COLO668 (cell line): ENCODE measurements around the gene IQSEC1.

Experiments used
- DNase-seq: peaks from one replicate; lab custom pipeline; 2025; ENCODE audit not compliant: unreplicated experiment; lab: John Stamatoyannopoulos, UW

Gene IQSEC1

DNA sequence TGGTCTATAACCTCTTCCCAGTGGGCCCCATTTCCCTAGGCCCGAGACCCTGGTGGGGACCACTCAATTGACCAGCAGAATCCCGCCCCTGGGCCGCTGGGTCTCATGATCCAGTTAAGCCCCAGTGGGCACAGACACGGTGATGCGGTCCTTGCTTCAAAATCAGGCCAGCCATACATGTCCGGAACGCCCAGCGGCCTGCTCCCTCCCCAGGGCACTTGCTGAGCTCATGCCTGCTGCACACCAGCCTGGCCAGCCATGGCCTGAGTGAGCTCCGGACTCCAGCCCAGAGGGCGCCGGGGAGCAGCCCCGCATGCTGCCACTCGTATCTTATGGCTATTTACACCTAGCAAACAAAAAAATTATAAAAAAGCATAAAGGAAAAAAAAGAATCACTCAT lies 34.4 kb upstream of the IQSEC1 start:
- no peak for DNase-seq

- peak; percentile 26 for DNase-seq
Measured at GRCh38 chr3:13106308-13107001, 33.2 kb upstream of the IQSEC1 start.

- peak; percentile 18 for DNase-seq
Measured at GRCh38 chr3:13105896-13106250, 32.6 kb upstream of the IQSEC1 start.

DNA sequence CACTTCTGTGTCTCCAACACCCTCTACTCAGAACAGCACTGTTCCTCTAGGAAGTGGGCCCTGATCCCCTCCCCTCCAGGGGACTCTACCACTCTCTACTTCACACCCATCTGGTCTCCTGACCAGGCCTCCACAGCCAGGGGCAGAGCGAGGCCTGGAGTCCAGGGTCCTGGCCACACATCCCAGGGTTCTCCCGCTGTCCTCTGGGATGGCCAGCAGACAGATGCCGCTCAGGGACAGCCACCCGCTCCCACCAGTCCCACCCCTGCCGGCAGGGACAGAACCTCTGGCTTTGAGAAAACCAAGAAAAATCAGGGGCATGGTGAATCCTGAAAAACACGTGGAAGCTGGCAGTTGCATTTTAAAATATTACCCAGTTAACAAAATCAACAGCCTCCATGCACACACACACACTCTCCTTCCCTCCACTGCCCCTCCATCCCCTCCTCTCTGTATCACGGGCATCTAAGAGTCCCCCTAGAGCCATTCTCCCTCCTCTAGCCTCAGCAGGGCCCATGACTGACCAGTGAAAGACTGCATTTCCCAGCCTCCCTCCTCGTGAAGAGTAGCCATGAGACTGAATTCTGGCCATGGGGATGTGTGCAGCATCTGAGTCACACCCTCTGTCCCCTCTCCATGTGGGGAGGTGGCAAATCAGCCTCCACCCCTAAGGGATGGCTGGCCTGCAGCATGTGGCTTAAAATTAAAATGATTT lies 32.1 kb upstream of the IQSEC1 start:
- DNase-seq, result no peak

- no peak for DNase-seq
Measured at GRCh38 chr3:13104511-13104910, 31.3 kb upstream of the IQSEC1 start.

DNA sequence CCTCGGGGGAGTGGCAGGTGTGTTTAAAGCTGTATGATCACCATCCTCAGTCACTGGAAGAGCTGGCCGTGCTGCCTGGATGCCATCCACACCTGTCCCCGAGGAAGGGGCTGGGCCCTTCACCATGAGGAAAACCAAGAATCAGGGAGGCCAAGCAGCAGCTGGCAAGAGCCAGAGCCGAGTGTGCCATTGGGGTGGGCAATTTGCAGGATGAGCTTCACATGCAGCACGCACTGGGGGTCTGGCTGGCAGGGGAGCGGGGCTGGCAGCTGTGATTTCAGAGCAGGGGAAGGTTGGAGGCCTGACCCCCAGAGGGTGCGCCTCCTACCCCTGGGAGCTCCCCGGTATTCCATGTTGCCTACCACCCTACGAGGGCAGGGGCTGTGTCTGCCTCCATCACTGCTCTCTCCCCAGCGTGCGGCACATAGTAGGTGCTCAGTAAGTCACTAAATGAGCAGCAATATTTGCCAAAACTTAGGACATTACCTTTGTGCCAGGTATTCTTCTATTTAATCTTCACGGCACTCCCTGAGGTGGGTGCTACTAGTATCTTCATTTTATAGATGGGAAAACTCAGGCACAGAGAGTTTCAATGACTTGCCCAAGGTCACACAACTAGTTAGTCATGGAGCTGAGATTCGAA lies 30.3 kb upstream of the IQSEC1 start:
- DNase-seq, result no peak

- DNase-seq, result no peak
Measured at GRCh38 chr3:13102386-13103345, 29.4 kb upstream of the IQSEC1 start.

DNA sequence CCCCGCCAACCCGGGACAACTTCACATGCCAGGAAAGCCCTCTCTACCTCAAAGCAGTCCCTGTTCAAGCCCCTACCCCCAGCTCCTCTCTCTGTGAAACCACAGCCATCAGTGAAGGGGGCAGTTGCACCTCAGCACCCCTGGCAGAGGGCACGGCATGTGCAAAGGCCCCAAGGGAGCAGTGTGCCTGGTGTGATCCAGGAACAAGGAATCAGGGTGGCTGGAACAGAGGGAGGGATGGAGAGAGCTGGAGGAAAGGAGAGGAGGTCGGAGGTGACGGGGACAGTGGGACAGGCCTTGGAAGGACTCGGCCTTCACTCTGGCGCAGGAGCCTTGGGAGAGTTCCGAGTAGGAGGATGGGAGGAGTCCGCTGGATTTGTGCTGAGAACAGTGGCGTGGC lies 26.5 kb upstream of the IQSEC1 start:
- DNase-seq, result no peak

GRCh38 chr3:13098192-13098988 lies 25.2 kb upstream of the IQSEC1 start:
- DNase-seq, result no peak

DNA sequence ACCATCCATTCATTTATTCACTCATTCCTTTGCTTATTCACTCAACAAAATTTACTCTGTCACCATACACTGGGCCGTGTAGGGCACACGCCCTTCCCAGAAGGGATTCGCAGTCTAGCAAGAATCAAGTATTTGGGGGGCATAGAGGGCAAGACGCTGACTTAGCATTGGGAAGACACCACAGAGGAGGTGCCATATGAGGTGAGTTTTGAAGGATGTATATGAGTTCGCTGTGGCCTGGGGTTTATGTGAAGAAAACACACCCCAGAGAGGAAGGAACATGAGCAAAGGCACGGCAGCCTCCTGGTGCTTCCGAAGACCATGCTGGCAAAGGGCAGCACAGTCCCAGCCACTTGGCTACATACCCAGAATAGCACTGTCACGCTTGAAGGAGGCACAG lies 23.1 kb upstream of the IQSEC1 start:
- no peak for DNase-seq

DNA sequence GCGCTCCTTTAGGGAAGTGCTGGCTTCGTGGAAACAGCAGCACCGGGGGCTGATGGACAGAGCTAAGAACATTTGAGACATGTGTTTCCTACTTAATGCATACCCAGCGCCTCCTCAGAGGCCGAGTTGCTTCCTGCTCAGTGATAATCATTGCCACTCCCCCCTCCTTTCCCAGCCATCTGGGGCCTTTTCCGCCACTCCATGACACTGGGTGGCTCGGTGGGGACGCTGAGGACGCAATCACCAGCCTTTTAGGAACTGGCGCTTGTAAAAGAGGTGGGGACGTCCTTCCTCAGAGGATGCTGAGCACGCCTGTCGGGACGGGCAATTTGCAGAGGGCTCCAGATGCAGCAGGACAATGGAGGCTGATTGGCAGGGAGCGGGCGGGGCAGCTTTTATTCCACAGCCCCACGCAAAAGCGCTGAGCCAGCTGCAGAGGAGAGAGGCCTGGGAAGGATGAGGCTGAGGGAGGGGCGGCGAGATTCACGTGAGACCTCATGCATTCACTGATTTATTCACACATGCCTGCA lies 22.2 kb upstream of the IQSEC1 start:
- DNase-seq, result no peak

- no peak for DNase-seq
Measured at GRCh38 chr3:13093687-13094086, 20.5 kb upstream of the IQSEC1 start.

DNA sequence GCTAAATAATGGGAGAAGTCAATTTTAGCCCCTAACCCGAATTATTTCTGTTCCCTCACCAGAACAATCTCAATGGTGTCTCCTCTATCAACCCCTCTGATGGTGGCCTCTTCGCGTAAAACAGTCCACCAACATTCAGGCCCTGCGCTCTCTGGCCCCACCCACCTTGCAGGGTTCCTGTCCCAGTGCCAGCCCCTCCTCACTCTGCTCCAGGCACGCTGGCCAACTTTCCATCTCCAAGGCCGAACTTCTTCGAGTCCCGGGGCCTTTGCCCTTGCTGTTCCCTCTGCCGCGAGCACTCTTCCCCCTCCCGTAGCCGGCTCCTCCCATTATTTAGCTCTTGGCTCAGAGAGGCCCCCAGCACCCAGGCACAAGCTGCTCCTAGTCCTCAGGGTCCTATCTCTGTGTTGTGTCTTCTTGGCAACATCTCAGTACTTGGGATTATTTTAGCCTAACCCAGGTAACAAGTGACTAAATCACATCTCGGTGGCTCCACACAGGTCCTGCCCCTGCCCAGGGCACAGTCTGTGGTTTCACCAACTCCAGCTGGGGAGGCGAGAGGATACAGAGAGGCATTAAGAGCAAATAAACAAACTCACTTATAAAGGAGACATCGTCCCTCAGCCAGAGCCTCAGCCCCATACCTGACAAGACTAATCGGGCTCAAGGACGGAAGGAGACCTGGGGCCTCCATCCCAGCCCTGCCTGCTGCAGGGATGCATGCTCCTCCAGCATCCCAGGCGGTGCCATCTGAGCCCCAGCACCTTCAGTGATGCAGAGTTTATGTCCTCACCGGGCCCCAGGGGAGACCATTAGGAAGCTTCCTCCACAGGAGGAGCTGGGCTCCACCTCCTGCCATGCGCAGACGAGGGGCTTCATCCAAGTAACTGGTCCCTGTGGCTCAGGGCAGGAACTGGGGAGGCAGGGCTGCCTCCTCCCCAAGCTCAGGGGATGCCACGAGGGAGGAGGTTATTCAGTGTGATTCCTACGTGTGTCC lies 19.7 kb upstream of the IQSEC1 start:
- DNase-seq, result no peak

DNA sequence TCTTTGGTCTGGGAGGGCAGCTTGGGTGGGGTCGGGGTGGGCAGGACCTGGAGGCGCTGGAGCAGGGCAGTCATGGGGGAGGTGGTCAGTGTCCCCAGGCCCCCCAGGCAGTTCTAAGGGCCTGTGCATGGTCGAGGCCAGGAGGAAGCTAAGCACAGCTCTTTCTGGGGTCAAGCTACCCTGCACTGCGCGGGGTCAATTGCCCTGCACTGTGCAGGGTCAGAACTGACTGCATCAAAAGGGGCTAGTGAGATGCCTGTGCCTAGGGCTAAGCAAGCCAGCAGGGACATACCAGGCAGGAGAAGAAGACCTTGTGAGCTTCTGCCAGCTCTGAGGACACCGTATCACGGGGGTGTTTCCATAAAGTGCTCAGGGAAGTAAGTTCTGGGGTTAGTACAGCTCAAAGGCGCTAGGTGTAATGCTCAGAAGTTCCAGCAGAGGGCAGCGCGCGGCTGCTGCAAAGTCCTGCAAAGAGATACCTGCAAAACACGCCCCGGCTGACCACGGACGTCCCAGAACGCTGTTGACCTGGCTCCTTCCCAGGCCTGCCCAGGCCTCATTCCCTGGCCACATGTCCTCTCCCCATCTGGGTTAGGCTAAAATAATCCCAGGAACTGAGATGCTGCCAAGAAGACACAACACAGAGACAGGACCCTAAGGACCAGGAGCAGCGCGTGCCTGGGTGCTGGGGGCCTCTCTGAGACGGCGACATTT lies 18.8 kb upstream of the IQSEC1 start:
- DNase-seq, result peak; percentile 69

GRCh38 chr3:13088028-13089006 lies 15.1 kb upstream of the IQSEC1 start:
- DNase-seq, result no peak

DNA sequence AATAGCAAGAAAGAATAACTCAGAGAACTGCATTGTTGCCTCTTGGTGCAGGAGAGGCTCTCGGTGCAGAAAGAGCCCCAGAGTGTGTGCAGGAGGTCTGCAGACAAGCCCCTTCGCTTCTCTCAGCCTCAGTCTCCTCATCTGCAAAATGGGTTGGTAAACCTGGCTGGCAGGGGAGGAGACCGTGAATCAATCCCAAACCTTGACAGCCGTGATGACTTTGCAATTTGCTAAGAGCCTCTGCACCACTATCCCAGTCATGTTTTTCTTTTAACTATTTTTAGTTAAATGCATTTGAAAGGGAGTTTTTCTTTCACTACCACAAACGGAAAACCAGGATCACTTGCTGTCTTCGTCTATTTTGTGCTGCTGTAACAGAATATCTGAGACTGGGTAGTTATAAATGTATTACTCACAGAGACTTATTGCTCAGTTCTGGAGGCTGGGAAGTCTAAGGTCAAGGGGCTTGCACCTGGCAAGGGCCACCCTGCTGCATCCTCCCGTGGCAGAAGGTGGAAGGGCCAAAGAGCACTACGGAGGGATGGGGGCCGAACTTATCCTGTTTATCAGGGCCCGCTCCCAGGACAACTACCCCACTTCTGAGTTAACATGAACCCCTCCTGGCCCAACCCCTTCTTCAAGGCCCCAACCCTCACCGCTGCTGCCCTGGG lies 14.2 kb upstream of the IQSEC1 start:
- peak; percentile 4 for DNase-seq
